ENCODE results near the gene C1QTNF5.
"Not testable (repeated sequence)": the region's sequence is repeated elsewhere in the genome, so short reads cannot be mapped to it uniquely, and the experiment has no call there.

The C1QTNF5 gene, protein sequence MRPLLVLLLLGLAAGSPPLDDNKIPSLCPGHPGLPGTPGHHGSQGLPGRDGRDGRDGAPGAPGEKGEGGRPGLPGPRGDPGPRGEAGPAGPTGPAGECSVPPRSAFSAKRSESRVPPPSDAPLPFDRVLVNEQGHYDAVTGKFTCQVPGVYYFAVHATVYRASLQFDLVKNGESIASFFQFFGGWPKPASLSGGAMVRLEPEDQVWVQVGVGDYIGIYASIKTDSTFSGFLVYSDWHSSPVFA

DNA sequence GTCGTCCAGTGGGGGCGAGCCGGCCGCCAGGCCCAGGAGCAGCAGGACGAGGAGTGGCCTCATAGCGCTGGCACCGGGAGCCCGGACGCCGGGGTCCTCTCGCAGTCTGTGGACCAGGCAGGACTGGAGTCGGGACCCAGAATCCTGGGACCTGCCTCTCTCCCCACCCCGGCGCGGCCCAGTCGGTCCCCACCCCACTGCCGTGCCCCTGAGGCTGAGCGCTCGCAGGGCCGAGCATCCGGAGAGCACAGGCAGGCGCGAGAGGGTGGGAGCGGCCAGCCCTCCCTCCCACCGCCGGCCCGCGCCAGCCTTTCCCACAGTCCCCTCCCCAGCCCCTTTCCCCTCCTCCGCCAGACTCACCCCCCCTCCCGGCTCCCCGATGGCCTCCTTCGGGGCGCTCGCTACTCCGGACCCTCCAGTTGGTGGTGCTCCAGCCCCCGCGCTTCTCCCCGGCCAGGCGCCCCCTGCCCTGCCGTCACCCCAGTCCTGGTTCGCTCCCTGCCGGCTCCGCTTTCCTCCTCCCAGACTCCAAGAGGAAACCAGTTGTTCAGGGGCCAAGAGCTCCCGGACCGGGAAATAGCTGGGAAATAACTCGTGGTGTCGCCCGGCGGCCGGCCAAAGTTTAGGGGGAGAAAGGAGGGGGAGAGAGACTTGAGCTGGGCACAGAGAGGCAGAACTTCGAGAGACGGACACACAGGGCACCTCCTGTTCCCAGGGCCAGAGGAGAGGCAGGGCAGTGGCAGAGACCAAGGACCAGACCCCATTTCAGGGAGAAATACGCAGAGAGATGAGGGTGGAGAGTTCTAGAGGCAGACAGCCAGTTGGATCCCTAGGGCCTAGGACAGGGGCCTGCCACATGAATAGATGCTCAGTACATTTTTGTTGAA lies at the start of gene C1QTNF5:
TSS of gene C1QTNF5 (minus strand) at position 549 of the 887 bp plus-strand sequence. CDS start at position 63, 486 bp downstream.
- DNase-seq, result peak in 40 of 51 donors; percentile 40 to 83 (median 72)

DNA sequence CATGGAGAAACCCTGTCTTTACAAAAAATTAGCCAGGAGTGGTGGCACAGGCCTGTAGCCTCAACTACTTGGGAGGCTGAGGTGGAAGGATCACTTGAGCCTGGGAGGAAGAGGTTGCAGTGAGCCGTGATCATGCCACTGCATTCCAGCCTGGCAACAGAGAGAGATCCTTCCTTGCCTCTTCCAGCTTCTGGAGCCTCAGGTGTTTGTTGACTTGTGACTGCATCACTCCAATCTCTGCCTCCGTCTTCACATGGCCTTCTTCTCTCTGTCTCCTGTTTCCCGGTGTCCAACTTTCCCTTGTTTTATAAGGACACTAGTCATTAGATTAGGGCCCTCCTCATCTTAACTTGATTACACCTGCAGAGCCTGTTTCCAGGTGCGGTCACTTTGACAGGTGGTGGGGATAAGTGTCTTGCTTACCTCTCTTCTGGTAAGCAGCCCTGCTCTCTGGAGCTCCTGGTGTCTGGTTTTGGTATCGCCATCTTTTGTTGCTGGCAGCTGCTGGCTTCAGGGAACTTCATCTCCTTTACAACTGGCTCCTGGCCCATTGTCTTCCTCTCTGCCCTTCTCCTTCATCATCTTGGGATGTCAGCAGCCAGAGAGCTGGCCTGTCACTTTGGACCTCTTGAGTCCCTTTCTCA lies 49.0 kb upstream of the C1QTNF5 start:
- DNase-seq, result no peak

DNA sequence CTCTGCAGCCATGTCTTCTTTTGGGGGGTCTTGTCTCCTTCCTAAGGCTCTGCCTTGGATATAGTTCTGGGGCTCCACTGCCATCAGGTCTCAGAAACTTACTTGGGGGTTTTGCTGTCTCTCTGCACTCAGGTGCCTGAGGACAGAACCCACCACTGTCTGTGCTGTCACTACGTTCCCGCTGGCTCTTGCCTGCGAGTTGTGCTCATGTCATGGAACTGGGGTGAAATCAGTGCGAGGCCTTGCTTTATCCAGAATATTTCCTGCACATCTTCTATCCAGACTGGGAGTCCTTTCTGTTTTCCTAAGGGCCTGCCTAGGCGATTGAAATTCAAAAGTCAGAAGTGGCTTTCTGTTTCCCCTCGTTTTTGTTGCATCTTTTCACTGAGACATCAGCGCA lies 47.4 kb upstream of the C1QTNF5 start:
- DNase-seq, result no peak

DNA sequence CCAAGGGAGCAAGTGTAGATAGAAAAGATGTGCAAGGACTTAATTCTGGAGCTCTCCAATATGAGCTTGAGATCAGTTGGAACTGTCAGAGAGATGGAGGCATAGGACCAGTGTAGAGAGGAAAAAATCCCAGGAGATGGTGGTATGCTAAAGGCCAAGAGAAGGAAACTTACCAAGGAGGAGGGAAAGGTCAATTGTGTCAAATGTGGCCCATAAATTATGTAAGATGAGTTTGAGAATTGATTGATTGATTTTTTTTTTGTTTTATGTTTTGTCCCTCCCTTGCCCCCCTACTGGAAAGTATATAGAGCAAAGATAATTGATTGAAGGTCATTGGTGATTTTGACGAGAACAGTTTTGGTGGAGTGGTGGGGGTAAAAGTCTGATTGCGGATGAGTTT lies 43.6 kb upstream of the C1QTNF5 start:
- DNase-seq, result no peak

DNA sequence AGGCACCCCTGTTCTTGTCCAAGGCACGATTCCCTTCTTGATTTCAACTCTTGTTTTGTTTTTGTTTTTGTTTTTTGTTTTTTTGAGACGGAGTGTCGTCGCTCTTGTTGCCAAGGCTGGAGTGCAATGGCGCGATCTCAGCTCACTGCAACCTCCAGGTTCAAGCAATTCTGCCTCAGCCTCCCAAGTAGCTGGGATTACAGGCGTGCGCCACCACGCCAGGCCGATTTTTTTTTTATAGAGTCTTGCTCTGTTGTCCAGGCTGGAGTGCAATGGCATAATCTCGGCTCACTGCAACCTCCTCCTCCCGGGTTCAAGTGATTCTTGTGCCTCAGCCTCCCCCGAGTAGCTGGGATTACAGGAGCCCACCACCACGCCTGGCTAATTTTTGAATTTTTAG lies 41.8 kb upstream of the C1QTNF5 start:
- DNase-seq, result not testable (repeated sequence)

DNA sequence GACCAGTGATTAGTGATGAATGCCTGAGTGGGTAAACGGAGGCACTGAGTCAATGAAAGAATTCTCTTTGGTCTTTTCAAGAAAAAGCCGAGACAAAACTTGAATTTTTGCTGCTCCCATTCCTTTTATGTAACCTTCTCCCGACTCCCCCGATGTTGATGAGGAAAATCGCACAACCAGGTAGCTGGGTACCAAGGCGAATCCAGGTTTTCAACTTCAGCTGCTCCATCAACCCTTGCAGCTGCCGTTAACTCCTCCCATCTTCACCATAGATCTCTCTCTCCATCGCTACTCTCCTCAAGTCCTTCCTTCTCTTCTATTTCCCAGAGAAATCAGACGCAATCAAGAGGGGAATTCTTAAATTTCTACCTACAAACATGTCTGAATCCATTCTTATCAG lies 41.4 kb upstream of the C1QTNF5 start:
- no peak for DNase-seq

DNA sequence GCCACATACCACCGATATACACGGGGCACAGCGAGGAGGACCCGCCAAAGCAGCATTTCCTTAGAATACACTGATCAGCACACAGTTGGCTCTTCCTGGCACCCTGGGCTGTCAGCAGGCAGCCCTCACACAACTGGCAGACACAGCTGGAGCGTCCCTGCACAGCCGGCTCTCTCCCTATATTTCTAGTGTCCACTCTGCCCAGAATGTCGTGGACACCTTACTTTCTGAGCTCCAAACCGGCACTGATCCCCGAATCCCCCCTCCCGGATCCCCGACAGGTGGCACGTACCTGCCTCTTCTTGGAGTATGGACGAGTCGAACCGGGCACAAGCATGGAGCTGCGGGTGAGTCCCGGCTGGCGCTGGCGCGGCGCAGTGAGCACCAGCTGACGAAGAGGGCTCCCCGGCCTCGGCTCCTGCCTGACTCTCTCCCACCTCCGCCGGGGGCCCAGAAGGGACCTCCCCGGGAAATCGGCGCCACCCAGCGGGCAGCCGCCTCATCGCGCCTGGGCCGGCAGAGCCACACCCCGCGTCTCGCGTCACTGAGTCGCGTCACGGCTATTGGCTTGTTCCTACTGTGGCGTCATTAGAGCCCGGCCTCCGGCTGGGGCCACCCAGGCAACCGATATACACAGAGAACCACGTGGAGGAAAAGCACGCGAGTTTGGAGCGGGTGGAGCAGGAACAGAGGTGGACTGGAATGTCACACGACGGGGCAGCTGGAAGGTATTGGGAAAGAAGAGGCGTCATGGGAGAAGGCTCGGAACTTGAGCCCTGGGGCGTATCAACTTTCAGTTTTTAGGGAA lies 40.7 kb upstream of the C1QTNF5 start, which contains the start of gene USP2:
TSS of gene USP2 (minus strand) at position 510 of the 808 bp plus-strand sequence. CDS start 8,210 bp downstream, outside the sequence.
- DNase-seq, result peak in 50 of 51 donors; percentile 73 to 99 (median 95)

DNA sequence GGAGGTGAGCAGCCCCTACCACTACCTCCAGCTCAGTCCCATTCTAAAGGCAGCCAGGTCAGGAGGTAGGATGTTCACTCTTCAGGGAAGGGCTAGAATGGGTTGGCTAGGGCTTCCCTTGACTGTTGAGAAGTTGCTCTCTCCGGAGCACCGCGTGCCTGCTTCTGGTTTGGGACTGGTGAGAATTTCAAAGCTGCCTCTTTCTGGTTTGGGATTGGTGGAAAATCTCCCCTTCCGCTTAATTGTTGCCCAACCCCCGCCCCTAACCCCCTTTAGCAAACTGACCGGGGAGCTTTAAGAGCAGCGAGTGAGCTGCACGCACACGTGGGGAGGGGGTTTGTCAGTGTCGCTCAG lies 40.1 kb upstream of the C1QTNF5 start:
- DNase-seq, result no peak

DNA sequence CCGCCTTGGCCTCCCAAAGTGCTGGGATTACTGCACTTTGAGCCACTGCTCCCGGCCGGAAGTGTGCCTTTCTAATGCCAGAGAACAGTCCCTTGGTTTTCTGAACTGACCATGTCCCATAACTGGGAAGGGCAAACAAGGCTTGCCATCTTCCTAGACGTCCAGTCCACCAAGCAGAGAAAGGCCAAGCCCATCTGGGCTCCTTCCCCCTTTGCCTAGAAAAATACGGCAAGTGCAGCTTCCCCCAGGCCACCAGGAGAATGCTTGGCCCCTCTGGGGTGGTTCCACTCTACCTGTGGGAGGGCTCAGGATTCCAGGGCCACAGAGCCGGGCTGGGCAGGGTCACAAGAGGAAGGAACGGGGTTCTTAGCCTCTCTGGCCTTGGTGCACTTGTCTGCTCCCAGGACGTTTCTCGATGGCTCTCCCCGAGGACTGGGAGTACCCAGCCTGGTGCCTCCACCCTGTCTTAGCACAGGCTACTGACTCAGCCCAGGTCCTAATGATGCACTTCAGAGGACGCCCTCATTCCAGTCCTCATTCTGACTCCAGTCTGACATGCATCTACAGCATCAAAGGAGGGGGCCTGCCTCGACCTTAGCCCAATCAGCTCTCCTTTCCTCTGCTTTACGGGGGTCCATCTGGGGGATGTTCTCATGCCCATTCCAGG lies 39.6 kb upstream of the C1QTNF5 start:
- DNase-seq, result no peak

DNA sequence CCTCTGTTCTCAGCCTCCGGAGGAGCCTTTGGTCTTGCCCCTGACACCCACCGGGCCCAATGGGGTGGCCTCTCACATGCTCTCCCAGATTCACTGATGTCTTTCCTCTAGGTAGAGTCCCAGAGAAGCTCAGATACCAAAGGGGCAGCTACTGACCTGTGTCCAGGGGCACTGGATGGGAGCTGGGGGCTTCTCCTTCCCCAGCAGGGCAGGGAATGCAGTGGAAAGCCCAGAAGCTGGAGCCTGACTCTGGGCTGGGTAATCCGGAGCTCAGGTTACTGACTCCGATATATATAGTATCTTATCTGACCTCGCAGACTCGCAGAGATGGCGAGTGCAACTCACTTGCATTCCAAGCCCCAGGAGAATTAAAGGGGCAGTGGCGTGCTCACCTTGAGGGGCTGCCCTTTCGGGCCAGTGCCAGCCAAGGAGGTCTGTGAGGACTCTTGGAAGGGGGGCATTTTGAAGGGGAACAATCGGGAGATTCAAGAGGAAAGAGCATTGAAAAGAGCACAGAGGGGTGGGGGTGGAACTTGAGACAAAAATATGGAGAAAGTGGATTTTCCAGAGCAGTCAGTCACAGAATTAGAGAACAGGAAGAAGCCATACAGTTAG lies 38.3 kb upstream of the C1QTNF5 start:
- DNase-seq, result no peak

DNA sequence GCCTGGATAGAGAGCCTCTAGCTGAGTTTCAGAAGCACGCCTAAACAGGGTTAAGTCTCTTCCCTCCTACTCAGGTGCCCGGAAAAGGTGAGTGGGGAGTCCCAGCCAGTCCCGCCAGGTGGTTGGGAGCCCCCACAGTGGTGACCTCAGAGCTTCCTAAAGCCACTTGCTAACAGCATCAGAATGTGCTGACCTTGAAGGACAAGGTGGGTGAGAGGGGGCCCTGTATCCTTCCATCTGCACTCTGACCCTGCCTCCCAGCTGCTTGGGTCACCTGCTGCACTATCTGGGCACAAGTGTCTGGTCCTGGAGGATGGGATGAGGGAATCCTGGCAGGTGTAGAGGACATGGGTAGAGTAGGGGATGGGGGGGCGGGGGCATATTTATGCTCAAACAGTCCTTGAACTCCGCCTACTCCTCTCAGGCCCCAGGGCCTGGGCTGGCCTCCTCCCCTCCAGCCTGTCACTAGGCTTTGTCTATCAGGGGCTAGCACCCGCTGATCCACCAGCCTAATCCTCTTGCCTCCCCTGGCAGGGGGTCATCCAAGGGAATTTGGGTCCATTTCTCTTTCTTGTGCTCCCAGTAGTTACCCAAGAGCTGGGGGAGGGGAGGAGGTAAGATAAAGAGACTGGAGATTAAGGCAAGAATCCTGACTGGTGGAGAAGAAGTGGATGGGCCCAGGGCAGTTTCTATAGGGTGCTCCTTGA lies 37.4 kb upstream of the C1QTNF5 start:
- DNase-seq, result no peak

DNA sequence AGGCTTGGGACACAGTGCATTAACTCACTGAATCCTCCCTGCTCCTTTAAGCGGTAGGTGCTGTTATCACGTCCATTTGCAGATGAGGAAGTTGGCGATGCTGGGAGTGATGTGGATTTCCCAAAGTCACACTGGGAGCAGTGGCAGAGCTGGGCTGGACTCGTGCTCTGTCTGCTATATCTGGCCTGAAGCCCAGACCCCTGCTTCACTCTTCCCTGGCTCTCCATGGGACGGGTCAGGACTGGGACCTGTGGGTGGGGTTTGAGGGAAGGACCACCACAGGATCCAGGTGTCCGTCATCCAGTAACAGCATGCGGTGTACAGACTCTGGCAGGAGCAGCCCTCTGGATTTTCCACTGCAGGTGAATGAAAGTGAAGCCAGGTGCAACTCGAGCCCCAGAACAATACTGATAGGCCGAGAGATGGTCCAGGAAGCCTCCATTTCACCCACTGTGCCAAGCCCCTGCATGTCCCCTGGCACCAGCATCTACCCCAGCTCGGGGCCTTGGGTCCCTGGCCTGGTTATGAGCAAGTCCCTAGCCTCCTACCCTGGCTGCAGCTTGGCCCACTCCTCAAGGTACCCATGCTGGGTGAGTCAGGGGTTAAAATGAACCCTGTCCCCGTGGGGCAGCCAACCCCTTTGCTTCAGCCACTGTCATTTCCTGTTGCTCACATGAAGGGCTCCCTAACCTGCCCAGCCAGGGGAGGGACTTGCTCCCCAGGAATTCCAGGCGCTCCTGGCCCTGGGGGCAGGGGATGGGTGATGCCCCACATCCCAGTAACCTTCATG lies 36.6 kb upstream of the C1QTNF5 start:
- peak in 1 of 51 donors; percentile 33 for DNase-seq

DNA sequence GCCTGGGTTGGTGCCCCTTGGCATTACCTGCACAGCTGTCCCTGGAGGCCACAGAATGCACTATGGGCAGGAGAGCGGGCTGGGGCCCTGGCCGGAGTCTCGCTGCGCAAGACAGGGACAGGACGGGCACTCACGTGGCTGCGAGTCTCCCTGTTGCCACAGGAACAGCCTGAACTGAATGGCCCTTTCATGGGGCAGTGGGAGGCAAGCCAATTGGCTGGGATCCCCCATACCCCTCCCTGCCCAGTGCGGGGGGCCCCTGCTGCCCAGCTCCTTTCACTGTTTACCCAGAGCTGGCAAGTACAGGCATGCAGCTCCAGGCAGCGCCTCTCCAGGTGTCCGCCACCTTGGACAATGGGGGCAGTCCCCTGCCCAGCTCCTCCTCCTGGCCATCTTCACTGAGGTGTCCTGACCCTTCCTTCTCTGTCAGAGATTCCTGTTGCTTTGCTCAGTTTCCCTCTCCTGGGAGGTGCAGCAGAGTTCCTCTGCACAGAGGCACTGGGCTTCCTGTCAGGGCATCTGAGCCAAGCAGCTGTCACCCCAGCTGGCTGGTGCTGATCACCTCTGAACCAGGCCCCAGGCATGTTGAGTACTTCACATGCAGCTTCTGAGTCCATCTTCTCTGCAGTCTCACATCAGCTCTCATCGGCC lies 35.6 kb upstream of the C1QTNF5 start:
- peak; percentile 59 to 98 (median 92) for DNase-seq

DNA sequence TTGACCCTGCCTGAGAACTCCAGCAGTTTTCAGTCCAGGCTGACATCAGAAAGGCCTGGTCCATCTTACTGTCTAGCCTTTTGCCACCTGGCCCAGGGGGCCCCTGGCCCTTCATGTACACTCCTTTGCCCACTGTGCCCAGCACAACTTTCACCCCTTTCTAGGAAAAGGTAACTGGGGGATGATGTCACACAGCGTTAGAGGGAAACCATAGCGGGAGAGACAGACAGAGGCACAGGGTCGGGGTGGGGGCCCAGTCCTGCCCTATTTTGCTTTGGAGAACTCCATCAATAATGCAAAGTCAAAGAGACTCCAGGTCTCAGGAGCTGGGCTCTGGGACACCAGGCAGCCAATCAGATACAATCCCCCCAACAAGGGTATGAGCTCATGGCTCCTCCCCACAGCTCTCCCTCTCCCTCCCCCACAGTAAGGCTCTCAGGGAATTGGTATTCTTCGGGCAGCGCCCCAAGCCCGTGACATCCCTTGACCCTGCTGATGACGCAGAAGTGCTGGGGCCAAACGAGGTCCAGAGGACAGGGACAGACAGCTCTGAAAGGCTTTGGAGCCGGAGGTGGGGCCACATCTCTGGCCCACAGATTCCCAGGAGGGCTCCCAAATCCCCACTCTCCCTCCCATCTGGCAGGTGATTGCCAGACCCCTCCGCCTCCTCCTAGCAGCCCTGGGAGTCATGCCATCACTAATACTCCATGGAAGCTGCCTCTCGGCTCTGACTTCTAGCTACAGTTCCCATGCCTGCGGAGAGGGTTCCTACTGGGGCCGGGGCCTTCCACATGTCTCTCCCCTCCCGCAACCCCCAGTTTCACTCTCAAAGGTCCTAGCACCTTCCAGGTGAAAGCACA lies 34.9 kb upstream of the C1QTNF5 start:
- DNase-seq, result peak in 45 of 51 donors; percentile 49 to 94 (median 83)

DNA sequence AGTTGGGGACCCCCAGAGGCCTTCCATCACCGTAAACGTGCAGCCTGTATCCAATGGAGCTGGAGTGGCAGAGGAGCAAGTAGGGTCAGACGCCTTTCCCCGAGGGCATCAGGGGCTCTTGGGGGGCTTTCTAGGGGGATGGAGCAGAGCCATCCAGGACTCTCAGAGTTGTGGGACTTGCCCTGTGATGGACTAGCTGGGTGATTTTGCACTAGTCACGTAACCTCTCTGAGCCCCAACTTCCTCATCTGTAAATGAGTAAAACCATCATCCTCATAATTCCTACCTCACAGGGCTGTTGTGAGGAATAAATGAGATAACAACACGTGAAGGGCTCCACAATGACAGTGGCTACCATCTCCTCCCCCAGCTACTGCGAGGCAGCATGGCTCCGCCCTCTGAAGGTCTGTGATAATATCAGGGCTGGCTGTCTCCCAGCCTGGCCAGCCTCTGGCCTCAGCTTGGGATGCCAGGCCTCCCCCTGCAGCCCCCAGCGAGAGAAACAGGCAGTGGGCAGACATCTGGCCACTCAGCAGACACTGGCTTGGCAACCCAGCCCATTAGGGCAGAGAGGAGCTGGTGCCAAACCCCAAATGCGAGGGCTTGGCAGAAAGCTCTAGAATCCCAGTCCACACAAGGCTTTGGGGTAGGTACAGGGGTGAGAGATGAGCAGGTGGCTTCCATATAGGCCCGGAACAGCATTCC lies 34.1 kb upstream of the C1QTNF5 start:
- DNase-seq, result peak in 28 of 51 donors; percentile 42 to 82 (median 64)

DNA sequence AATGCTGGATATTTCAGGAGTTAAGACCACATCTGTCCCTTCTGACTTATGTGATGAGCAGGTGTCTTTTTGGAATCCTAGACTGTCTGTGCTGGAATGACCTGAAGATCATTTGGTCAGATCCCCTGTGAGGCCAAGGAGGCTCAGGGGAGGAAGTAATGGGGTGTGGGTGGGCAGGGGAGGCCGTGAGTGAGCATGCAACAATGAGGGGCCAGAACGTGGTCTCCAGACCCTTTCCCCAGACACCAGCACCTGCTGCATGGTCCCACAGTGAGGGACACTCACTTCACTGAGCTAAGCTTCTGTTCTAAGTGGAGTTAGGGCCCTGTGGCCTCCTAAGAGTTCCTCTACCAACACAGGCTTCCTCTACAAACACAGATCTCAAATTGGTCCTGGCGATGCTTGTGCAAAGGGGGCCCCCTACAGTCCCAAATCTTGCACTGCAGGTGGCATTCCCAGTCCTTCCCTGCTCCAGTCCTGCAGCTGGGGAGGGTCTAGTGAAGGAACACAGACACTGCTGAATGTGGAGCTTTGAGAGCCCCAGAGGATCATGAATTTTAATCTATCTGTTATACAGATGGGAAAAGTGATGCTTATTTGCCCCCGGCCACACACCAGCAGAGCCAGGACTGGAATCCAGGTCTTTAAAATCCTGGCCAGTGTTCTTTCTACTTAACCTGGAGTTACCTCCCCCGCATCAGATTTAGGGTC lies 33.4 kb upstream of the C1QTNF5 start:
- peak in 40 of 51 donors; percentile 36 to 88 (median 74) for DNase-seq
